Measurements from ENCODE around the gene SOBP.
"Not testable (repeated sequence)": the region's sequence is repeated elsewhere in the genome, so short reads cannot be mapped to it uniquely, and the experiment has no call there.

The SOBP gene

DNA sequence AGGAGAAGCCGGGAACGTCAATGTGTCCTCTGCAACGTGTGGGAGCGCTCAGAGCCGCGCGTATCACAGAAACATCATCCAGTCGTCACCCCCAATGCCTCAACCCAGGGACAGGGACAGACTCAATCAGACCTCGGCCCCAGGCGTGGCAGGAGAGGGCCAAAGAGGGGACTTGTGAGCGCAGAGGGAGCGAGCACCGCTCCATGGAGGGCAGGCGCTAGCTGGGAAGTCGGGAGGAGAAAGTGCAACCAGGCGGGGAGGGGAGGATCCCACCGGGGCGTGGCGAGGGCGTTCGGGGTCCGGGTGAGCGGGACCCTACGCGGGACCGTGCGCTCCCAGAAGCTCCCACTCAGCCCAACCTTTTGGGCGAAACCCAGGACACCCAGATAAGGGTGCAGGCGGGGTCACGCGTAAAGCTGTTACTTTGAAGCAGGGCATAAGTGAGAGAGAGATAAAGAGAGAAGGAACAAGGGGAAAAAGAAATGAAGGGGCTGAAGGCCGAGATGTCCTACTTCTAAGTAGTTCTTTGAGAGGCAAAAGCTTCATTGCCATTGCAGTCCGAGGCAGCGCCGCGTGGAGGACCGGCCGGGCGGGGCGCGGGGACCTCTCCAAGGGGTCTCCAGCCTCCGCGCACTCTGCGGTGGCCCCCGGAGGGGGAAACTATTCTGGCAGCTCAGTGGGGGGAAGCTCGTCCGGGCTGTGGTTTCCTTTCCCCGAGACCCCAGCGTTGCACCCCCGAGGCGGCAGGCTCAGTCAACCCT, 862 bp upstream of the SOBP start:
- peak; percentile 78 for DNase-seq

DNA sequence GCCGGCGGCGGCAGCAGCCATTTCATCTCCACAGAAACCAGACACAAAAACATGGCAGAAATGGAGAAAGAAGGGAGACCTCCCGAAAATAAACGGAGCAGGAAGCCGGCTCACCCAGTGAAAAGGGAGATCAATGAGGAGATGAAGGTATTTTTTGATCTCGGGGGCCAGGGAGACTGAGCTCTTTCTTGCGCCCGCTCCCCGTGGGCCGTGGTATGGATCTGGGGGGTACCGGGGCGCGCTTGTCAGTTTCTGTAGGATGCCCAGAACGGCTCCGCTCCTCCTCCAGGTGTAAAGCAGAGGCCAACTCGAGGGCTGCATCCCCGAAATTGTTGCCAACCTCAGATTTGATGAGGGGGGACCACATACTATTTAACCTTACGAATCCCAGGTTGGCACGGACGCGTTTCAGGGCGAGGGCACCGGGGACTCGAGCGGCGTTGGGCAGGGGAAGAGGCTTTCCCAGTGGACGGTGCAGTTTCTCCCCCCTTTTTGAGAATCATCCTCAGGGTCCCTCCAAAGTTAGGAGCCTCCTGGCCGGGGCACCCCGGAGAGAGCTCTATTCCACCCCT, 735 bp downstream of the SOBP start:
- DNase-seq: peak; percentile 53

DNA sequence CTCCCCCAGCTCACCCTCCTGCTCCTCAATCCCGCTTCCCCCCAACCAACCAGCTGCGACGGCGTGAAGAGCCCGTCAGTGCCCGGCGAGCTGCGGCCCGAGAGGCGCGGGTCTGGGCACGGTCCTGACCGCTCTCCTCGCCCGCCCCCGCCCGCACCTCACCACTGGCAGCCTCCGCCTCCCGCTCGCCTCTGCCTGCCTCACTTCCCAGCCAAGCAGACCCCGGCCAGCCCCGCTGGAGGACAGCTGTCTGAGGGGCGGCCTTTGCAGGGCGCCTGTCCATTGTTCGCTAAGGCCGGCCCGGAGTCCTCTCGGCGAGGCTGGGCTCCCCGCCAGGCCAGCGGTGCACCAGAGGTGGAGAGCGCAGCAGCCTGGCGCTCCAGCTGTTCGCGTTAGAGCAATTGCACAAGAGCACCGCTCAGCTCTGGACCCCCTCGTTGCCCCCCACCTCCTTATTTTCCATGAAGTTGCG, 1.3 kb downstream of the SOBP start:
- peak; percentile 91 for DNase-seq

DNA sequence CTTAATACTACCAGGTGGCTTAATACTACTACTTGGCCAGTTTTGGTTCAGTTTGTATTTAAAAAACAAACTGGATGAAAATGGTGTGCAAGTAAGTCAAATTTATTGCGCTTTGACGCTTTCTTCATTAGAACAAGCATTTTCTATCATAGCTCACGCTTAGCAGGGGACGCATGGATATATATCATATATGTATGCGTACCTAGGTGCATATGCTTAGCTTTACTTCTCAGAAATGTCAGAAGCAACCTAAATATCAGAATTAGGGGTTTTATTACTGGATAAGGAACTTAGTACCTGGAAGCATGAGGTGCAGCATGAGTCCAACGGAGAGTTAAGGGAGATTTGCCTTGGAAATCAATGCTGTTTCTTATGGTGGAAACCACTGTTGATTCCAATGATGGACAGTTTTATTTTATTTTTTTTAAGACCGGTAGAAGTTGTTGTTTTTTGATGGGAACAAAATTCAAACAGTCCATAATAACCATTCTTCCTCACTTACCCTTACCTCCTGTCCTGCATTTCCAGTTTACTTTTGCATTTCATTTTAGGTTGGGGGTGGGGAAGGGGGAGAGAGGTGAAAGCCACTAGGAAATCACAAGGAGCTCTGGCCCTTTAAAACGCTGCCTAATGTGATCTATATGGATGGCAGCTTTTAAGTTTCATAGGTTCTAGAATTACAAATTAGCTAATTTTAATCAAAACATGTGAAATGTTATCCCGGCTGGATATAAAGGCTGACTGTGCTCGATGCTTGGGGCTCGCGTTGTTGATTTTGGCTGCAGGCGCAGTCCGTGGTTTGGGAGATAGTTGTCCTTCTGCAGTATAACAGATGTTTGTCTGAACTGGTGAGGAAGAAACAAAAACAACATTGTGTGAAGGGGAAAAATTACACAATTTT, 2.1 kb downstream of the SOBP start:
- DNase-seq: peak; percentile 78

DNA sequence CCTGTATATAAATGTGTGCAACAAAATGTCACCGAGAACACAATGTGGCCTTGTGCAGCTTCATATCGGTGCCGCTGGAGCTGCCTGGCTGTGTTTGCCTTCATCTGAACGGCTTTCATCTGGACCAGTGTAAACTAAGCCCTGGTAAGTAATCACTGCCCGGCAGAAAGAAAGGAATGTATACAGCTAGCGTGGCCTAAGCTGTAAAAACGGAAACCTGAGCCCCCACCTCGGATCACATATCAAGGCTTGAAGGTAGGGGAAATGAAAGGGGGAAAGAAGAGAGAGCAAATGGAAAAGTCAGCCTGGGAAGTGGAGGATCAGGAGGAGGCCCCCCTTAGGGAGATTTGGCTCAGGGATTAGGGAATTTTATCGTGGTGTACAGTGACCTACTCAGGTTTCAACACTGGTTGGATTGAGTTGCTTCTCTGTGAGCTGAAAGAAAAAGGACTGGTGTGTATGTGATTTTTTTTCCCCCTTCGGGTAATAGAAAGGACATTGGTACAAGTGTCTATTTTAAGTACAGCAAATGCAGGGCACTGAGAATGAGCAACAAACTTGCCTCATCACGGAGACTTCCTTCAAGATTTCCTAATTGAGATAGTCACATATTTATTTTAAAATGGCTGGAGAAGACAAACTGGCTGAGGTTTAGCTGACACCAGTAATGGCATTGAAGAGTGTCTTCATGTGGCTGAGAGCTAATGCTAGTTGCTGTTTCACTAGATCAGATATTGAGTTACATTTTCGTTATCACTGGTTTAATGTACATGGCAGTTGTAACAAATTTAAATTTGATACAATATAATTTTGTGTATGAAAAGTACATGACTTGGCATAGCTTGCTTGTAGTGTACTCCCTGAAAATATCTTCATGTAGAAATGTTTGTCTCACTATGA, 3.5 kb downstream of the SOBP start:
- peak; percentile 38 for DNase-seq

DNA sequence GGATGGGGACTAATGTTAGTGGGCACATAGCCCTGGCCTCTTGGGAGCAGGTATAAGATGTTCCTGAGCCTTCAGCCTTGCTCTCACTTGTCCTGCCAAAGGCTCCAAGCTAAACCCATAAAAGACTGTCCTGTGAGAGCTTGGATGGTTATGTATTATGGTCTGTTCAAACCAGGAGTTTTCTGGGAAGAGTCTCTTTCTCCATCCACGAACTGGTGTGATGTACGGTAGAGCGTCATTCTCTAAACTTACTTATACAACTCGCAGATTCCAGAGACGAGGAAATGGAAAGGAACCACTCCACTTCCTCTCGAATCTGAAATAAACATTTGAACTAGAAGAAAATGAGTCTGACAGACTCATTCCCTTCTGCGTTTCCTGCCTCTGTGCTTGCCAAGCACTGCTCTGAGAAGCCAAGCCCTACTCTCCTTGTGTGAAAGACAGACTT, 5.3 kb downstream of the SOBP start:
- peak; percentile 86 for DNase-seq

DNA sequence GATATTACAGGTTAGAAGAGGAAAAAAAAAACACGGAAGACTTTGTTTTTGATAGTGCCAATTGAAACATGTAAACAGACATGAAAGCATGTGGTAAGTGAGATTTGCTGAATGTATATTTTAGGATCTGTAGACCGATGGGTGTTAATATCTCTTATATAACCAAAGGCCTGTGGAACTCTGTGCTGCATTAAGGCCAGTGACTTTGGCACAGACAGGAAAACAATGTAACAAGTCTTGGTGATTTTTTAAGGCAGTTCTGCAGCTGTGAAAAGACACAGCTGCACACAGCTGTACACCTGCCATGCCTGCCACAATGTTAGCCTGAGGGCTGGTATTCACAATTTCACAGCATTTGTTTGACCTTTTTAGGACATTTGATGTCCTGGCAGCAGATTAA, 6.1 kb downstream of the SOBP start:
- no peak for DNase-seq

DNA sequence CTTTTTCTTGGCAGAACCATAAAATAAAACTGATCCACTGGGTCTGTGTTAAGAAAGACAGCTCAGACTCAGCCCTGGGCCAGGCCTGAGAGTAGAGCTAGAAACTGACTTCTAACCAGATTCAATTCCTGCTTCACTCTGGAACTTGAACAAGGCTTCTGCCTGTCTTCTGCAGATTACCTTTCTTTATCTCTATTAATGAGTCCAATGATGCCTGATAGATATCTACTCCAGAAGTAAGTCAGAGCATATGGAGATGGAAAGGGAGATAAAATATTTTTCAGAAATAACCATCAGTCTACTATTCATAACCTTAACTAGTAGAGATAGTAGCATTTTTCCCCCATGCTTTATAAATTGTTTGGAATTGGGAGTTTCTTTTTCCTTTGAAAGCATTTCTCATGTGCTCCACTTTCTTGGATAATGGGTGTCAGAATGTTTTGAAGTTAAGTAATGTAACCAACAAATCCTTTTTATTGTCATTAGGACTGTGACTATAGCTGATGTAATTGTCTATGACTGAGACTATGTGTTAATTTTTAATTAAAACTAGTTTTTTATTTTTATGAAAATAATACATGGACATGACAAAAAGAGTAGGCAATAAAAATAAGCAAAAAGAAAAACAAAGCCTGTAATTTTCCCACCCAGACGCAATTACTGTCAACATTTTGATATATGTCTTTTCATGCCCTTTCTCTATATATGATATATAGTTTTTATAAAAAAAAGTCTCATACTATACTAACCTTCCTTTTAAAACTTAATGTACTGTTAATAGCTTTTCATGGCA, 7.2 kb downstream of the SOBP start:
- DNase-seq: no peak

DNA sequence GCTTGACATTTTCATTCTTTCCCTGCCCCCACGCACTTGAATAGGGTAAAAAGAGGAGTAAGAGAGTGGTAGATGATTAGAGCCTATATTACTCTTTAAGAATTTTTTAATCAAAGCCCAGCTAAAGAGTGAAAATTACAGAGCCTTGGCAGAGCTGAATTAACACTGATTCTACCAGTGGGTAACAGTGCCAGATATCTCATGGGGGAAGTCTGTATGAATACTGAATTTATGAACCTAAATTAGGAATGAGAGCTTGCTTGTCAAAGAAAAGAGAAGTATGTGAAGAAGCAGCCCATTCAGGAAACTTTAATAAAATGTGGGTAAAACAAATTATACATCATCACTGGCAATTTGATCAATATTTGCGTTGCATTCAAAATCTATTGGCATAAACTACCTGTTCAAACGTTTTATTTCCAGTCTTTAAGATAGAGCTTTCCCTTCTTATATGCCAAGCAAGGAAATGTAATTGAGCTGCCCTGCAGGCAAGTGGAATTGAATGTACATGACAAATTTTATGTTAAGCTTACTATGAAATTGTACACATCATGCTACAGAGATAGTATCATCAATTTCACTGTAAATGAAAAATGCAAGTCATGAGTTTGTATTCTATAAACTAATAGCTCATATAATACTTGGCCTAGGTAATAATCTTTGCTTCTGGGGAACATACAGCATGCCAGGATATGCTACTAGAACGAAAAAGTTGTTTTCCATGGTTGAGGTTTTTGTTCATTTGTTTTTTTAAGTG, 14.5 kb downstream of the SOBP start:
- DNase-seq: no peak

DNA sequence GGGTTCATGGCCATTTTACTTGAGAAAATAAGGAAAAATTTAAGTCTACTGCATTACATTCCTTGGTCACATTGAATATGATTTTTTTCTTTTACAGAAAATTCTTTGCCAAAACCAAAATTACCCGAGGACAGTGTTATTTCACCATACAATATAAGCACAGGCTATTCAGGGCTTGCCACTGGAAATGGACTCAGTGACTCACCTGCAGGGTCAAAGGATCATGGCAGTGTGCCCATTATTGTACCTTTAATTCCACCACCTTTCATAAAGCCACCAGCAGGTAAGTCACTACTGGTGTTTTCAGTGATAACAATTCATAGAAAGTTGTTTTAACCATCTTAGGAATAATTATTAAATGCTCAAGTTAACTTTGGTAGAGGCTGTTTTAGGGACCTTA, 16.2 kb downstream of the SOBP start:
- DNase-seq: no peak

DNA sequence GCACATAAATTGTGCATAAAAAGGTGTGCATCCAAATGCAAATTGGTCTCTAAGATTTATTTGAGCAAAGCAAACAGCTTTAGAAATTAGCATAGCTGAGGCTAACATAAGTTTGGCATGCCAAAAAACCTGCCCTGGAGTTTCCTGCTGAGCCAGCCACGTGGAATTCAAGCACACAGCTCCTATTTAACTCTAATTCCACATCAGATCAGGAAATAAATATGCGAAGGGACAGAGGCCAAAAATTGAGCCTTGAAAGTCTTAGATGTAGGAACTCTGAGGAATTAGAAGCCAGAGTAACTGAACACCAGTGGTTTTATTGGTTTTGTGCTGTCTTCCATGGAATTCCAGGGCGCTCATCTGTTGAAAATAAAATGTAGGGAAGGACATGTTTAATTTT, 19.6 kb downstream of the SOBP start:
- DNase-seq: peak; percentile 33

DNA sequence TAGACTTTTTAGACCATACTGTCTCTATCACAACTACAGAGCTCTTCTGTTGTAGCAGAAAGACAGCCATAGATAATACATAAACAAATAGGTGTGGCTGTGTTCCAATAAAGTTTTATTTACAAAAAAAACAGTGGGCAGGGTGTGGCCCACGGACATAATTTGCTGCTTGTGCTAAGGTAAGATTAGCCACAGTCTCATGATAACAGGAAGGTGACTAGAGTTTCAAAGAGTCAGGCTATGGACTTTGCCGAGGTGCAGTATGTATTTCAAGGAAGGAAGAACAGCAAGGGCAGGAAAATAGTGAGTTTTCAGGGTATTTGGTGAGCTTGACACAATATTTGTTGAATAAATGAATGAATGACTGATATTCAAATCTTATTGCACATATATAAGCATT, 20.2 kb downstream of the SOBP start:
- no peak for DNase-seq

DNA sequence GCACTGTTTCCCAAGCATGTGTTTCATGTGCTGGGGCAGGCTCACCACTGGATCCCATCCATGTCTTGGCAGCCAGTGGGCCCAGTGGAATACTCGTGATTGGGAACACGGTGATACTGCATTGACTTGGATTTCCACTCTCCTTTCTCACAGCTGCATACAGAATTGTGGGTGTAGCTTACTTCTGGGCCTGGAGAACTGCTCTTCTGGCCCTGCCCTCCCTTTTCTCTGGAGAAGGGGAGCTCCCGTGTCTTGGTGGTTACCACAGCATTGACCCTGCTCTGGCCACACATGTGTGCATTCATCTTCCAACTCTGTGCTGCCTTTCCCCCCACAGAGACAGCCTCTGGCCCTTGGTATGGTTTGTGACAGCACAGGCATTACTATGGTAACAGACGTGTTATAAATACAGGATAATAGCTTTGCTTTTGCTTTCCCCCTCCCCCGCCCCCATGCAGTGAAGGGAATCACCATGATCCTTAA, 21.6 kb downstream of the SOBP start:
- DNase-seq: peak; percentile 80

DNA sequence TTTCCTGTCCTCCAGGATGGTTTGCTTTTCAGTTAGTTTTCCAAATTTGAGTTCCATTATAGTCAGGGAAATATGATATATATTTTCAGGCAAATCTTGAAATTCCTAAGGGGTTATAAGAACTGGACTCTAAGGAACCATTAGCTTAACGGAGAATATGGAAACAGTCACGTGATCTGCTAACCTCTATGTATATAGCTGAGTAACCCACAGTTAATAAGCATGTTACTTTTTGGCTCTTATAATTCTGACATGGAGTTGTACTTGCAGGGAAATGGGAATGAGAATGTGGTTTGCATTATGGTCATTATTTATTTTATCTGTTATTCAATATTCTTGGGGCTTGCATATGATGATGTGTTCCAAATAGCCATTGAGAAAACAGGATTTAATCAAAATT, 23.3 kb downstream of the SOBP start:
- DNase-seq: no peak

DNA sequence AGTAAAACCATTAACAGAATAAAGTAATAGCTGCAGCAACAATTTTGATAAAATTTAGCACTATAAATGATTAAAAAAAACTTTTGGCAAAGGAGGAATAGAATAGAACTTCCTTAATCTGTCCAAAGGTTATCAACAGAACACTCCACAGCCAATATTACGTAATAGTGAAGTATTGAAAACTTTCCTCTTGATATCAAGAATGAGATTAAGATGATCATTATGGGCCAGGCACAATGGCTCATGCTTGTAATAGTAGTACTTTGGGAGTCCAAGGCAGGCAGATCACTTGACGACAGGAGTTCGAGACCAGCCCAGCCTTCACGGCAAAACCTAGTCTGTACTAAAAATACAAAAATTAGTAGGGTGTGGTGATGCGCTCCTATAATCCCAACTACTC, 26.0 kb downstream of the SOBP start:
- DNase-seq: no peak

DNA sequence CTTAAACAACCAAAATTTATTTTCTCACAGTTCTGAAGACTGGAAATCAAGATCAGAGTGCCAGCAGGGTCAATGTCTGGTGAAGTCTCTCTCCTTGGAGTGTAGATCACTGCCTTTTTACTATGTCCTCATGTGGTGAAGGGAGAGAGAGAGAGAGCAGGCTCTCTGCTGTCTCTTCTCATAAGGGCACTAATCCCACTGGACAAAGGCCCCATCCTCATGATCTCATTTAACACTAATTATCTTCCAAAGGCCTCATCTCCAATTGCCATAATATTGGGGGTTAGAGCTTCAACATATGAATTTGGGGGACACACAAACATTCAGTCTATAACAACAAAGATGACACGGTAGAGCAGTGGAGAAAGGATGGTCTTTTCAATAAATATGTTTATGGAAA, 27.4 kb downstream of the SOBP start:
- DNase-seq: no peak

DNA sequence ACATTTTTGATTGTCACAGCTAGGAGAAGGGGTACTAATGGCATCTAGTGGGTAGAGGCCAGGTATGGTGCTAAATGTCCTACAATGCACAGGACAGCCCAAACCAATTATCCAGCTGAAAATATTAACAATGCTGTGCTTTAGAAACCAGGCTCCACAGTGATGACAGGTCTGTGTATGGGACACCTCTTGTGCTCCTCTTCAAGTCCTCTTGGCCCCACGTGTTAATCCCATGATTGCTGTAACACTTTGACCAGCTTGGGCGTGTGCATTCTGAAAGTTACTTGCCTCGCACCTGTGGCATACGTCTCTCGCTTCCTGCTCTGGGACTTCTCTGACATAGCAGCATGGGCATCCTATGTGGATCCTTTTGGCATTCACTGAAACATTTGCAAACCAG, 29.3 kb downstream of the SOBP start:
- DNase-seq: not testable (repeated sequence)

DNA sequence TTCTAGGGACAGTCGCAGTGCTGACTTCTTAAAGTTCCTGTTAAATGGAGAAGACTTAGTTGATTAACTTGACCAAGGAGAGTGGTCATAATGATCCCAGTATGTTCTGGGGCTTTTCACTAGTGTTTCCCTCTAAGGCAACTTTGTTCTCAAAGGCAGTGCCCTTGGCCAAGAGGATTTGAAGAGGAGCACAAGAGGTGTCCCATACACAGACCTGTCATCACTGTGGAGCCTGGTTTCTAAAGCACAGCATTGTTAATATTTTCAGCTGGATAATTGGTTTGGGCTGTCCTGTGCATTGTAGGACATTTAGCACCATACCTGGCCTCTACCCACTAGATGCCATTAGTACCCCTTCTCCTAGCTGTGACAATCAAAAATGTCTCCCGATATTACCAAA, 30.8 kb downstream of the SOBP start:
- DNase-seq: not testable (repeated sequence)

DNA sequence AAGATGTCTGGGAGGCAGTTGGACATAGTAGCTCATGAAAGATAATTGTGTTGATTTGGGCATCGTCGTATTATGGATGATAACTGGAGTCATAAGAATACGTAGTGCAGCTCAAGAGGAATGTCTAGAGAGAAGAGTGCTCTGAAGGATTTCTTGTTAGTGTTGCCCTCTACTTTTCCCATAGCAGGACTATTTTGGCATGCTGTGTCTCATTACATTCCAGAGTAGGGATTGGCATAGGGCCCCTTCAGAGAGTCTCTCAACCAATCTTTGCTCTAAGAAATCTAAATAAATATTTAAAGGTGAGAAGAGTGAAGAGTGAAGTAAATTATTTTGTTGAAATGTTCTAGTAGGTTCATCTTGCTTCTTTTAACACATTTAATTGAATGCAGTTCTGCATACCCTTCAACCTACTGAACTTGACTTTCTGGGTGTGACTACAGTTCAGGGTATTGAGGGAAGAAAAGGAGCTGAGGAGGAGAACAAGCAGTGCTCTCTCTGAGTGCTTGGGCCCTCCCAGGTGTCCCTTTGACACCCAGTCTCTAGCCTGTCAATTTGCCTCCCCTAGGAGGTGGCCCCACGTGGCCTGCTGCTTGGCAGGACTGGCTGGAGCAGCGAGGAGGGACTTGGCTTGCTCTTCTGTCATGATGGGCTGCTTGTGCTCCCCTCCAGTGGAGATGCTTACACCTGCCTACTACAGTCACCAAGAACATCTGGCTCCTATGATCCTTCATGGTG, 33.3 kb downstream of the SOBP start:
- no peak for DNase-seq

DNA sequence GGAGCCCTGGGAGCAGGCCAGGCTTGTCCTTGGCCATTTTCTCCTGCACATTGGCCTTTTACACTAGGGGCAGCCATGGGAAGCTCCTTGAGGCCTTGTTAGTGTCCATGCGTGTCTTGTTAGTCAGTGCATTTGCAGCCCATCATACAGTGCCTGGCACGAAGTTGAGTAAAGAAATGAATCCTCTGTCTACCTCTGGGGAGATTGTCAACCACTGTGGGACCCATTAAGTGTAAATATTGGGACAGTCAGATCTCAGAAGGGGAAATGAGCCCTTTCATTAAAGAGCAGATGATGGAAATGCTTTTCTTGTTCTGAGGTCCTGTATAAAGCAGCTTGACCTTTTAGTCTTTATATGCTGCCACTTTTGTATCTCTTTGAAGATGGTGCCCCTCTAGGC, 33.9 kb downstream of the SOBP start:
- no peak for DNase-seq

Measured in femur (tissue), 1 donor.